Stimulated activated memory B cell treated with anti-CD40 and anti-IgM and Interleukin-4, amounts not matched to agents 10 μg/mL and 1 μg/mL and 100 μg/mL, for 72 hours (primary cell): ENCODE measurements around the gene KIRREL3.

Source experiments
- ATAC-seq: fragments of 150-1000 bp; cut with Tn5 transposase; 2 replicates; pipeline ENCODE4 v1.10.0; 2021
- H3K27ac Mint-ChIP-seq: one replicate; pipeline ENCODE4 v1.8.0; 2022; ENCODE audit warnings: mild to moderate bottlenecking, mixed read lengths
- H3K27me3 Mint-ChIP-seq: one replicate; pipeline ENCODE4 v1.8.0; 2022; ENCODE audit warnings: mixed read lengths
- H3K36me3 Mint-ChIP-seq: one replicate; pipeline ENCODE4 v1.8.0; 2022; ENCODE audit warnings: mixed read lengths
- H3K4me1 Mint-ChIP-seq: one replicate; pipeline ENCODE4 v1.8.0; 2022; ENCODE audit warnings: mixed read lengths
- H3K4me3 Mint-ChIP-seq: one replicate; pipeline ENCODE4 v1.8.0; 2022; ENCODE audit warnings: mild to moderate bottlenecking, moderate library complexity, mixed read lengths
- H3K9me3 Mint-ChIP-seq: one replicate; pipeline ENCODE4 v1.8.0; 2022; ENCODE audit warnings: mixed read lengths

KIRREL3 gene

GRCh38 chr11:126808296-126808695 is 192.3 kb downstream of the KIRREL3 start:
- ATAC-seq: no peak
- Mint-ChIP-seq H3K27ac (no peak overlapping the region), H3K9me3 (no peaks in the 10 kb centered on the region), H3K4me3 (no peak overlapping the region), H3K36me3 (no peaks in the 10 kb centered on the region), H3K27me3 (no peaks in the 10 kb centered on the region), H3K4me1 (no peaks in the 10 kb centered on the region)

GRCh38 chr11:126805870-126806269 is 194.7 kb downstream of the KIRREL3 start:
- Mint-ChIP-seq H3K4me3 (no peak overlapping the region), H3K27me3 (no peaks in the 10 kb centered on the region), H3K4me1 (no peaks in the 10 kb centered on the region), H3K9me3 (no peaks in the 10 kb centered on the region), H3K36me3 (no peaks in the 10 kb centered on the region), H3K27ac (no peak overlapping the region)
- ATAC-seq: no peak

- H3K9me3 Mint-ChIP-seq: peaks cover under 1% of the 10 kb centered on the region
- no peaks in the 10 kb centered on the region for H3K36me3 Mint-ChIP-seq
- no peak overlapping the region for H3K27ac Mint-ChIP-seq
- H3K27me3 Mint-ChIP-seq: no peaks in the 10 kb centered on the region
- H3K4me1 Mint-ChIP-seq: no peaks in the 10 kb centered on the region
- no peak for ATAC-seq
- no peak overlapping the region for H3K4me3 Mint-ChIP-seq
Observed at GRCh38 chr11:126804363-126804762, 196.2 kb downstream of the KIRREL3 start.

- Mint-ChIP-seq H3K36me3 (no peaks in the 10 kb centered on the region), H3K4me1 (no peaks in the 10 kb centered on the region), H3K27me3 (no peaks in the 10 kb centered on the region)
Observed at GRCh38 chr11:126800009-126800408, 200.6 kb downstream of the KIRREL3 start.

GRCh38 chr11:126797457-126798169 is 203.0 kb downstream of the KIRREL3 start:
- Mint-ChIP-seq H3K36me3 (no peaks in the 10 kb centered on the region), H3K27ac (no peak overlapping the region), H3K4me3 (no peak overlapping the region), H3K27me3 (no peaks in the 10 kb centered on the region), H3K9me3 (peaks cover 6% of the 10 kb centered on the region), H3K4me1 (no peaks in the 10 kb centered on the region)
- ATAC-seq: no peak

More at GRCh38 chr11:126800009-126800408, 200.6 kb downstream of the KIRREL3 start:
- ATAC-seq: no peak
- no peak overlapping the region for H3K4me3 Mint-ChIP-seq
- H3K27ac Mint-ChIP-seq: no peak overlapping the region
- H3K9me3 Mint-ChIP-seq: peaks cover 6% of the 10 kb centered on the region

- no peaks in the 10 kb centered on the region for H3K4me1 Mint-ChIP-seq
- H3K4me3 Mint-ChIP-seq: no peak overlapping the region
- H3K27me3 Mint-ChIP-seq: no peaks in the 10 kb centered on the region
- no peaks in the 10 kb centered on the region for H3K36me3 Mint-ChIP-seq
- H3K9me3 Mint-ChIP-seq: no peaks in the 10 kb centered on the region
- ATAC-seq: no peak
- no peak overlapping the region for H3K27ac Mint-ChIP-seq
Observed at GRCh38 chr11:126793596-126793995, 207.0 kb downstream of the KIRREL3 start.

- H3K9me3 Mint-ChIP-seq: no peaks in the 10 kb centered on the region
- no peaks in the 10 kb centered on the region for H3K36me3 Mint-ChIP-seq
- no peak overlapping the region for H3K27ac Mint-ChIP-seq
- H3K4me3 Mint-ChIP-seq: no peak overlapping the region
- no peaks in the 10 kb centered on the region for H3K4me1 Mint-ChIP-seq
- no peak for ATAC-seq
- H3K27me3 Mint-ChIP-seq: no peaks in the 10 kb centered on the region
Observed at GRCh38 chr11:126791991-126792390, 208.6 kb downstream of the KIRREL3 start.

GRCh38 chr11:126791446-126791845 is 209.1 kb downstream of the KIRREL3 start:
- ATAC-seq: no peak
- no peak overlapping the region for H3K27ac Mint-ChIP-seq
- H3K4me1 Mint-ChIP-seq: no peaks in the 10 kb centered on the region

GRCh38 chr11:126790550-126791081 is 210.0 kb downstream of the KIRREL3 start:
- Mint-ChIP-seq H3K27me3 (no peaks in the 10 kb centered on the region), H3K27ac (no peak overlapping the region), H3K4me3 (no peak overlapping the region), H3K4me1 (no peaks in the 10 kb centered on the region), H3K36me3 (no peaks in the 10 kb centered on the region), H3K9me3 (no peaks in the 10 kb centered on the region)
- ATAC-seq: no peak

More at GRCh38 chr11:126791446-126791845, 209.1 kb downstream of the KIRREL3 start:
- Mint-ChIP-seq H3K27me3 (no peaks in the 10 kb centered on the region), H3K9me3 (no peaks in the 10 kb centered on the region), H3K4me3 (no peak overlapping the region), H3K36me3 (no peaks in the 10 kb centered on the region)

GRCh38 chr11:126782810-126783209 is 217.8 kb downstream of the KIRREL3 start:
- H3K36me3 Mint-ChIP-seq: no peaks in the 10 kb centered on the region
- H3K4me1 Mint-ChIP-seq: no peaks in the 10 kb centered on the region
- no peak for ATAC-seq
- H3K4me3 Mint-ChIP-seq: no peak overlapping the region
- H3K27ac Mint-ChIP-seq: no peak overlapping the region
- no peaks in the 10 kb centered on the region for H3K9me3 Mint-ChIP-seq
- peaks cover 14% of the 10 kb centered on the region for H3K27me3 Mint-ChIP-seq

- H3K4me1 Mint-ChIP-seq: no peaks in the 10 kb centered on the region
- H3K27me3 Mint-ChIP-seq: peaks cover 14% of the 10 kb centered on the region
- no peak overlapping the region for H3K4me3 Mint-ChIP-seq
- no peak overlapping the region for H3K27ac Mint-ChIP-seq
- H3K36me3 Mint-ChIP-seq: no peaks in the 10 kb centered on the region
- ATAC-seq: no peak
- H3K9me3 Mint-ChIP-seq: no peaks in the 10 kb centered on the region
Observed at GRCh38 chr11:126781942-126782341, 218.6 kb downstream of the KIRREL3 start.

GRCh38 chr11:126776119-126776518 is 224.5 kb downstream of the KIRREL3 start:
- peaks cover 29% of the 10 kb centered on the region for H3K27me3 Mint-ChIP-seq
- ATAC-seq: no peak
- H3K9me3 Mint-ChIP-seq: no peaks in the 10 kb centered on the region
- no peaks in the 10 kb centered on the region for H3K36me3 Mint-ChIP-seq
- H3K4me3 Mint-ChIP-seq: no peak overlapping the region
- H3K27ac Mint-ChIP-seq: no peak overlapping the region
- H3K4me1 Mint-ChIP-seq: no peaks in the 10 kb centered on the region

- Mint-ChIP-seq H3K27ac (no peak overlapping the region), H3K36me3 (no peaks in the 10 kb centered on the region), H3K9me3 (peaks cover 5% of the 10 kb centered on the region), H3K4me1 (no peaks in the 10 kb centered on the region), H3K27me3 (peaks cover 14% of the 10 kb centered on the region), H3K4me3 (no peak overlapping the region)
- ATAC-seq: no peak
Observed at GRCh38 chr11:126772267-126772666, 228.3 kb downstream of the KIRREL3 start.

GRCh38 chr11:126768702-126769101 is 231.9 kb downstream of the KIRREL3 start:
- Mint-ChIP-seq H3K4me1 (no peaks in the 10 kb centered on the region), H3K36me3 (no peaks in the 10 kb centered on the region), H3K4me3 (no peak overlapping the region), H3K27ac (no peak overlapping the region), H3K27me3 (peaks cover 4% of the 10 kb centered on the region), H3K9me3 (peaks cover 5% of the 10 kb centered on the region)
- ATAC-seq: no peak

- Mint-ChIP-seq H3K4me1 (no peaks in the 10 kb centered on the region), H3K27me3 (no peaks in the 10 kb centered on the region), H3K27ac (no peak overlapping the region), H3K9me3 (peaks cover 5% of the 10 kb centered on the region), H3K4me3 (no peak overlapping the region), H3K36me3 (no peaks in the 10 kb centered on the region)
- ATAC-seq: no peak
Observed at GRCh38 chr11:126766440-126766839, 234.1 kb downstream of the KIRREL3 start.

- Mint-ChIP-seq H3K27me3 (no peaks in the 10 kb centered on the region), H3K36me3 (no peaks in the 10 kb centered on the region), H3K27ac (no peak overlapping the region), H3K4me1 (no peaks in the 10 kb centered on the region), H3K9me3 (peaks cover 5% of the 10 kb centered on the region), H3K4me3 (no peak overlapping the region)
- no peak for ATAC-seq
Observed at GRCh38 chr11:126765196-126765595, 235.4 kb downstream of the KIRREL3 start.
